H9 (cell line): ENCODE measurements around the gene KLHDC9. TPM values are rescaled to one million over a fixed set of nuclear protein-coding genes. Genes with fewer than 3 reads are reported as not detected.

Experiments used
- DNase-seq: peaks from one replicate; pipeline ENCODE4 v3.0.0-alpha.2; 2017
- H2AFZ ChIP-seq: one replicate; pipeline ENCODE4 v1.6.1; 2013; ENCODE audit warnings: mild to moderate bottlenecking, low read length, control low read depth, moderate library complexity
- H2AK5ac ChIP-seq: 2 replicates; pipeline ENCODE4 v1.6.1; 2013; ENCODE audit warnings: low read length, control low read depth, mixed read lengths; ENCODE audit not compliant: insufficient read length
- H2BK120ac ChIP-seq: one replicate; pipeline ENCODE4 v1.6.1; 2013; ENCODE audit warnings: low read depth, mild to moderate bottlenecking, low read length, control low read depth, inconsistent platforms; ENCODE audit not compliant: poor library complexity, severe bottlenecking
- H2BK12ac ChIP-seq: 2 replicates; pipeline ENCODE4 v1.6.1; 2013; ENCODE audit warnings: low read length, control low read depth, mixed read lengths, low read depth; ENCODE audit not compliant: insufficient read length
- H2BK15ac ChIP-seq: 2 replicates; pipeline ENCODE4 v1.6.1; 2013; ENCODE audit warnings: low read depth, low read length, control low read depth
- H2BK20ac ChIP-seq: one replicate; pipeline ENCODE4 v1.6.1; 2013; ENCODE audit warnings: low read depth, mild to moderate bottlenecking, low read length, control low read depth, inconsistent platforms; ENCODE audit not compliant: poor library complexity, severe bottlenecking
- H2BK5ac ChIP-seq: 2 replicates; pipeline ENCODE4 v1.6.1; 2013; ENCODE audit warnings: low read length, control low read depth, mixed read lengths; ENCODE audit not compliant: insufficient read length
- H3K14ac ChIP-seq: 2 replicates; pipeline ENCODE4 v1.6.1; 2013; ENCODE audit warnings: low read length, control low read depth; ENCODE audit not compliant: insufficient read depth
- H3K18ac ChIP-seq: 2 replicates; pipeline ENCODE4 v1.6.1; 2013; ENCODE audit warnings: low read depth, mild to moderate bottlenecking, mixed read lengths, low read length, control low read depth; ENCODE audit not compliant: insufficient read length
- H3K23ac ChIP-seq: 2 replicates; pipeline ENCODE4 v1.6.1; 2013; ENCODE audit warnings: low read length, control low read depth, mixed read lengths, low read depth; ENCODE audit not compliant: insufficient read length
- H3K23me2 ChIP-seq: 2 replicates; pipeline ENCODE4 v1.6.1; 2013; ENCODE audit warnings: low read depth, mild to moderate bottlenecking, mixed read lengths, low read length, control low read depth; ENCODE audit not compliant: insufficient read length, poor library complexity, severe bottlenecking
- H3K27ac ChIP-seq: 2 replicates; pipeline ENCODE4 v1.5.1; 2013; ENCODE audit warnings: low read length, control low read depth, mixed read lengths, low read depth; ENCODE audit not compliant: insufficient read length
- H3K27me3 ChIP-seq: 2 replicates; pipeline ENCODE4 v1.6.1; 2013; ENCODE audit warnings: low read length, control low read depth, inconsistent platforms; ENCODE audit not compliant: insufficient read depth
- H3K4ac ChIP-seq: 2 replicates; pipeline ENCODE4 v1.6.1; 2013; ENCODE audit warnings: low read depth, mild to moderate bottlenecking, control low read depth, inconsistent platforms, low read length, moderate library complexity
- H3K4me1 ChIP-seq: 2 replicates; pipeline ENCODE4 v1.6.1; 2013; ENCODE audit warnings: low read length, control low read depth, inconsistent platforms; ENCODE audit not compliant: insufficient read depth
- H3K4me2 ChIP-seq: 2 replicates; pipeline ENCODE4 v1.6.1; 2013; ENCODE audit warnings: low read length, control low read depth, mixed read lengths; ENCODE audit not compliant: insufficient read length, insufficient read depth
- H3K56ac ChIP-seq: 2 replicates; pipeline ENCODE4 v1.6.1; 2013; ENCODE audit warnings: low read depth, mild to moderate bottlenecking, mixed read lengths, low read length, control low read depth; ENCODE audit not compliant: insufficient read length
- H3K79me1 ChIP-seq: 2 replicates; pipeline ENCODE4 v1.6.1; 2013; ENCODE audit warnings: low read depth, mild to moderate bottlenecking, moderate library complexity, low read length, control low read depth, inconsistent platforms; ENCODE audit not compliant: insufficient read depth, poor library complexity, severe bottlenecking
- H3K79me2 ChIP-seq: 2 replicates; pipeline ENCODE4 v1.6.1; 2013; ENCODE audit warnings: low read length, control low read depth, inconsistent platforms; ENCODE audit not compliant: insufficient read depth
- H3K9ac ChIP-seq: 2 replicates; pipeline ENCODE4 v1.6.1; 2013; ENCODE audit warnings: low read length, control low read depth, mixed read lengths; ENCODE audit not compliant: insufficient read length; ENCODE audit errors: extremely low read depth
- H3K9me3 ChIP-seq: one replicate; pipeline ENCODE4 v1.6.1; 2013; ENCODE audit warnings: low read depth, low read length, inconsistent platforms; ENCODE audit not compliant: control insufficient read depth
- H3T11ph ChIP-seq: one replicate; pipeline ENCODE4 v1.6.1; 2013; ENCODE audit warnings: mild to moderate bottlenecking, low read length, control low read depth, inconsistent platforms
- H4K20me1 ChIP-seq: one replicate; pipeline ENCODE4 v1.6.1; 2013; ENCODE audit not compliant: control insufficient read depth, insufficient read length, insufficient read depth
- H4K5ac ChIP-seq: 2 replicates; pipeline ENCODE4 v1.6.1; 2013; ENCODE audit warnings: low read depth, mild to moderate bottlenecking, mixed read lengths, low read length, control low read depth; ENCODE audit not compliant: insufficient read length
- H4K8ac ChIP-seq: replicated peaks from 2 replicates; pipeline ENCODE4 v1.6.1; 2013; ENCODE audit warnings: low read length, control low read depth, mixed read lengths, low read depth; ENCODE audit not compliant: insufficient read length
- H4K91ac ChIP-seq: 2 replicates; pipeline ENCODE4 v1.6.1; 2013; ENCODE audit warnings: low read depth, mild to moderate bottlenecking, moderate library complexity, mixed read lengths, low read length, control low read depth; ENCODE audit not compliant: insufficient read length
- H3K27ac Mint-ChIP-seq, 3 experiments: 2 replicates in 2 of 3; 3 replicates in 1 of 3; pipeline ENCODE4 v1.8.0; 2020 to 2021; ENCODE audit warnings: mixed read lengths in 3 of 3, mild to moderate bottlenecking in 1 of 3, moderate library complexity in 1 of 3
- H3K27me3 Mint-ChIP-seq: 2 replicates; pipeline ENCODE4 v1.8.0; 2021; ENCODE audit warnings: low read depth, mild to moderate bottlenecking, moderate library complexity, mixed read lengths
- H3K36me3 Mint-ChIP-seq, 3 experiments: 2 replicates in 2 of 3; 3 replicates in 1 of 3; pipeline ENCODE4 v1.8.0; 2020 to 2021; ENCODE audit warnings: low read depth in 3 of 3, mixed read lengths in 3 of 3; ENCODE audit not compliant: insufficient read depth in 1 of 3
- H3K4me1 Mint-ChIP-seq, 2 experiments: 2 replicates each; pipeline ENCODE4 v1.8.0; 2020; ENCODE audit warnings: mixed read lengths in 2 of 2
- H3K4me3 Mint-ChIP-seq, 2 experiments: 2 replicates in 1 of 2; 3 replicates in 1 of 2; pipeline ENCODE4 v1.8.0; 2020 to 2021; ENCODE audit warnings: mild to moderate bottlenecking in 2 of 2, mixed read lengths in 2 of 2, moderate library complexity in 1 of 2
- H3K9me3 Mint-ChIP-seq, 2 experiments: 2 replicates in 1 of 2; 3 replicates in 1 of 2; pipeline ENCODE4 v1.8.0; 2020; ENCODE audit warnings: mild to moderate bottlenecking in 2 of 2, mixed read lengths in 2 of 2, moderate library complexity in 1 of 2
- CTCF ChIP-seq: fragments of 200-600 bp; sonication (generic); conservative IDR thresholded peaks from 3 replicates; pipeline ENCODE4 v1.8.0; 2021; ENCODE audit warnings: antibody characterized with exemption, mild to moderate bottlenecking
- WGBS: extraction: QIAGEN DNeasy Blood & Tissue Kit; methylation state at CpG from one replicate; pipeline ENCODE4 v1.1.7; 2013; ENCODE audit warnings: missing lambda C conversion rate, low lambda C conversion rate, mixed read lengths; ENCODE audit not compliant: insufficient read length; ENCODE audit errors: extremely low coverage; 5-methylcytosine and 5-hydroxymethylcytosine counted together
- total RNA-seq: library from RNA; stranded (reverse); gene quantifications from 2 replicates; pipeline ENCODE4 v1.2.1, GENCODE V29; 2021

KLHDC9 gene
- total RNA-seq, 1 experiment from 2014 or later, result 6.6 TPM

GRCh38 chr1:161121042-161121650 lies 23.0 kb downstream of the KLHDC9 start:
- H4K20me1 ChIP-seq, result no peaks in the 10 kb centered on the region
- no peak overlapping the region for H2BK12ac ChIP-seq
- peaks cover 9% of the 10 kb centered on the region for H3K23me2 ChIP-seq
- no peak overlapping the region for H2BK15ac ChIP-seq
- no peaks in the 10 kb centered on the region for H3K9me3 Mint-ChIP-seq
- no peak overlapping the region for H2BK5ac ChIP-seq
- no peak overlapping the region for H3T11ph ChIP-seq
- H3K4me1 ChIP-seq, result peaks cover 5% of the 10 kb centered on the region; the same call in 1 of the 2 replicates
- no peak overlapping the region for H2BK120ac ChIP-seq
- no peak overlapping the region for H2AFZ ChIP-seq
- H3K14ac ChIP-seq, result no peak overlapping the region
- H3K9me3 ChIP-seq, result no peaks in the 10 kb centered on the region
- no peak overlapping the region for H3K4ac ChIP-seq
- H3K23ac ChIP-seq, result no peak overlapping the region
- peaks cover 2% of the 10 kb centered on the region; the same call in 1 of the 2 replicates for H3K79me2 ChIP-seq
- no peak for DNase-seq
- no peaks in the 10 kb centered on the region for H3K27me3 Mint-ChIP-seq
- no peaks in the 10 kb centered on the region for H3K27me3 ChIP-seq
- no peaks in the 10 kb centered on the region for H3K79me1 ChIP-seq
- H4K91ac ChIP-seq, result no peak overlapping the region
- H3K4me3 Mint-ChIP-seq, result no peak overlapping the region; a peak in 1 of 5 replicates
- no peak overlapping the region for H2AK5ac ChIP-seq
- no peak overlapping the region for H3K27ac Mint-ChIP-seq
- no peak overlapping the region for H3K9ac ChIP-seq
- H3K4me2 ChIP-seq, result no peak overlapping the region
- H3K4me1 Mint-ChIP-seq, result peaks cover 18 to 24% of the 10 kb centered on the region in 2 experiments
- H2BK20ac ChIP-seq, result no peak overlapping the region
- peaks cover 34 to 67% (median 60%) of the 10 kb centered on the region in 3 experiments; a peak in 6 of 7 replicates for H3K36me3 Mint-ChIP-seq
- no peak overlapping the region for H3K56ac ChIP-seq
- TF ChIP-seq CTCF, result no peak
- no peak overlapping the region for H4K8ac ChIP-seq
- no peak overlapping the region for H3K18ac ChIP-seq
- H4K5ac ChIP-seq, result no peak overlapping the region
- no peak overlapping the region for H3K27ac ChIP-seq
- WGBS, result no CpG with 5 or more reads among the region's 3 CpGs
